Heart left ventricle (tissue), 13 donors: Measurements from ENCODE around the gene CDC14B.
"Not testable (repeated sequence)": the region's sequence is repeated elsewhere in the genome, so short reads cannot be mapped to it uniquely, and the experiment has no call there.

Experiments used
- POLR2A ChIP-seq, 2 donors: fragments of 450-650 bp; IDR thresholded peaks; one replicate each; pipeline ENCODE4 v1.6.1; 2017; ENCODE audit warnings: antibody characterized with exemption in 2 of 2, mild to moderate bottlenecking in 2 of 2, moderate library complexity in 2 of 2
- TF ChIP-seq, protein P1 (sequence below), 12 donors: fragments of 200-600 bp; sonication (generic) in 4 of 12; IDR thresholded peaks; one replicate each; pipeline versions ENCODE4 v1.5.0 to v1.8.0; 2018 to 2022; ENCODE audit warnings: antibody characterized with exemption in 12 of 12, mild to moderate bottlenecking in 5 of 12
- donor health status: ischemic (EF 13 %, LVEDD 7.1; RV severe dilation, severe dysfunction).
- donor health status: DM: no; HTN: yes; CAD: no.
- donor health status: DM: no; HTN: no; CAD: no.
- donor health status: ischemic (EF 25% LVEDD 6.9; RV normal size, moderate dysfunction).
- donor health status: ischemic (EF 25% LVEDD 5.7; RV mildly dilated, moderate dysfunction).
- donor health status: ischemic (EF 35%, LVEDD 5.7; RV mildly dilated, moderate dysfunction).
- donor health status: nonischemic (EF 11% LVEDD 7.7; RV severe dilation, severe dysfunction).
- donor health status: DM: yes; HTN: yes; CAD: no.
- donor health status: PGD.
- donor health status: ischemic (EF 29% LVEDD 5.4; RV normal size, mild dysfunction).
- donor health status: nonischemic (EF 23%, LVEDD 6.1; RV moderate dilation, normal function).

DNA sequence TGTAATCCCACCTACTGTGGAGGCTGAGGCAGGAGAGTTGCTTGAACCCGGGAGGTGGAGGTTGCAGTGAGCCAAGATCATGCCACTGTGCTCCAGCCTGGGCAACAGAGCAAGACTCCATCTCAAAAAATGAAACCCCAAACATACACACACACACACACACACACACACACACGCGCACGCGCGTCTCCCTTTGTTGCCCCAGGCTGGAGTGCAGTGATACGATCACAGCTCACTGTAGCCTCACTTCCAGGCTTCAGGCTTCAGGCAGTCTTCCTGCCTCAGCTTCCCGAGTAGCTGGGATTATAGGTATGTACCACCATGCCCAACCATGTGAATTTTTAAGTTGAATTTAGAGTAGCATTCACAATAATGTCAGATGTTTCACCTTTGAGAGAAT is 13.9 kb upstream of the CDC14B start:
- TF ChIP-seq, protein P1, sequence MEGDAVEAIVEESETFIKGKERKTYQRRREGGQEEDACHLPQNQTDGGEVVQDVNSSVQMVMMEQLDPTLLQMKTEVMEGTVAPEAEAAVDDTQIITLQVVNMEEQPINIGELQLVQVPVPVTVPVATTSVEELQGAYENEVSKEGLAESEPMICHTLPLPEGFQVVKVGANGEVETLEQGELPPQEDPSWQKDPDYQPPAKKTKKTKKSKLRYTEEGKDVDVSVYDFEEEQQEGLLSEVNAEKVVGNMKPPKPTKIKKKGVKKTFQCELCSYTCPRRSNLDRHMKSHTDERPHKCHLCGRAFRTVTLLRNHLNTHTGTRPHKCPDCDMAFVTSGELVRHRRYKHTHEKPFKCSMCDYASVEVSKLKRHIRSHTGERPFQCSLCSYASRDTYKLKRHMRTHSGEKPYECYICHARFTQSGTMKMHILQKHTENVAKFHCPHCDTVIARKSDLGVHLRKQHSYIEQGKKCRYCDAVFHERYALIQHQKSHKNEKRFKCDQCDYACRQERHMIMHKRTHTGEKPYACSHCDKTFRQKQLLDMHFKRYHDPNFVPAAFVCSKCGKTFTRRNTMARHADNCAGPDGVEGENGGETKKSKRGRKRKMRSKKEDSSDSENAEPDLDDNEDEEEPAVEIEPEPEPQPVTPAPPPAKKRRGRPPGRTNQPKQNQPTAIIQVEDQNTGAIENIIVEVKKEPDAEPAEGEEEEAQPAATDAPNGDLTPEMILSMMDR (IDR thresholded peaks at IDR 0.05) = not testable (repeated sequence)
- not testable (repeated sequence) for TF ChIP-seq POLR2A (IDR thresholded peaks at IDR 0.05)
